Neural progenitor cell (in vitro differentiated cells): ENCODE measurements around the gene SLC38A1. TPM values are rescaled to one million over a fixed set of nuclear protein-coding genes. Genes with fewer than 3 reads are reported as not detected.
"Not testable (repeated sequence)": the region's sequence is repeated elsewhere in the genome, so short reads cannot be mapped to it uniquely, and the experiment has no call there.

ENCODE experiments used
- DNase-seq: peaks from one replicate; pipeline ENCODE4 v3.0.0-alpha.2; 2016; ENCODE audit warnings: low spot score
- H2AFZ ChIP-seq: fragments of 200-600 bp; sonication (generic); replicated peaks from 2 replicates; pipeline ENCODE4 v1.6.1; 2016; ENCODE audit warnings: antibody characterized with exemption
- H3F3A ChIP-seq: fragments of 200-600 bp; sonication (generic); 2 replicates; pipeline ENCODE4 v1.6.1; 2016; ENCODE audit warnings: antibody characterized with exemption, low read depth
- H3K27ac ChIP-seq: fragments of 200-600 bp; sonication (generic); 2 replicates; pipeline ENCODE4 v1.5.1; 2016; ENCODE audit warnings: mild to moderate bottlenecking
- H3K27me3 ChIP-seq: fragments of 200-600 bp; sonication (generic); 2 replicates; pipeline ENCODE4 v1.6.1; 2016; ENCODE audit warnings: mild to moderate bottlenecking, moderate library complexity
- H3K36me3 ChIP-seq: fragments of 200-600 bp; sonication (generic); 2 replicates; pipeline ENCODE4 v1.5.1; 2016
- H3K4me1 ChIP-seq: fragments of 200-600 bp; sonication (generic); 2 replicates; pipeline ENCODE4 v1.6.1; 2016; ENCODE audit warnings: mixed run types
- H3K4me2 ChIP-seq: fragments of 200-600 bp; sonication (generic); 2 replicates; pipeline ENCODE4 v1.6.1; 2016
- H3K4me3 ChIP-seq: fragments of 200-600 bp; sonication (generic); 2 replicates; pipeline ENCODE4 v1.5.1; 2016
- H3K79me2 ChIP-seq: fragments of 200-600 bp; sonication (generic); 2 replicates; pipeline ENCODE4 v1.6.1; 2016; ENCODE audit warnings: low read depth
- H3K9ac ChIP-seq: fragments of 200-600 bp; sonication (generic); 2 replicates; pipeline ENCODE4 v1.6.1; 2016
- H3K9me3 ChIP-seq: fragments of 200-600 bp; sonication (generic); 2 replicates; pipeline ENCODE4 v1.5.1; 2016; ENCODE audit warnings: low read depth
- H4K20me1 ChIP-seq: fragments of 200-600 bp; sonication (generic); 2 replicates; pipeline ENCODE4 v1.6.1; 2016; ENCODE audit warnings: low read depth
- H3K27ac Mint-ChIP-seq: 3 replicates; pipeline ENCODE4 v1.8.0; 2021; ENCODE audit warnings: mixed read lengths
- H3K27me3 Mint-ChIP-seq: 2 replicates; pipeline ENCODE4 v1.8.0; 2022; ENCODE audit warnings: low read depth, mild to moderate bottlenecking, inconsistent platforms, moderate library complexity, mixed read lengths; ENCODE audit not compliant: insufficient read depth
- H3K36me3 Mint-ChIP-seq: 3 replicates; pipeline ENCODE4 v1.8.0; 2021; ENCODE audit warnings: mixed read lengths
- H3K4me1 Mint-ChIP-seq: 3 replicates; pipeline ENCODE4 v1.8.0; 2021; ENCODE audit warnings: mixed read lengths
- H3K4me3 Mint-ChIP-seq: 3 replicates; pipeline ENCODE4 v1.8.0; 2021; ENCODE audit warnings: mild to moderate bottlenecking, moderate library complexity, mixed read lengths
- H3K9me3 Mint-ChIP-seq: 3 replicates; pipeline ENCODE4 v1.8.0; 2020; ENCODE audit warnings: mixed read lengths
- CTCF ChIP-seq: fragments of 200-600 bp; sonication (generic); IDR thresholded peaks from 2 replicates; pipeline ENCODE4 v1.5.1; 2017; ENCODE audit warnings: antibody characterized with exemption, mild to moderate bottlenecking
- EZH2 ChIP-seq: fragments of 200-600 bp; sonication (generic); IDR thresholded peaks from 2 replicates; pipeline ENCODE4 v1.6.1; 2017; ENCODE audit warnings: antibody characterized with exemption, mild to moderate bottlenecking, moderate library complexity
- EZH2phosphoT487 ChIP-seq: fragments of 200-600 bp; sonication (generic); IDR thresholded peaks from 2 replicates; pipeline ENCODE4 v1.6.1; 2017; ENCODE audit warnings: antibody characterized with exemption
- total RNA-seq: library from RNA; depleted of rRNA; stranded (reverse); fragments of >200 nt; gene quantifications from 2 replicates; pipeline ENCODE4 v1.2.3, GENCODE V29; 2015; ENCODE audit warnings: low replicate concordance

The SLC38A1 gene
- total RNA-seq, 1 donor from 2014 or later, result 142 TPM

GRCh38 chr12:46298261-46298660, 29.4 kb upstream of the SLC38A1 start:
- Histone ChIP-seq H3K9me3 (no peaks in the 10 kb centered on the region), H3K9ac (no peak overlapping the region), H3K4me1 (peaks cover 23% of the 10 kb centered on the region), H3K27me3 (no peaks in the 10 kb centered on the region), H3K36me3 (no peaks in the 10 kb centered on the region), H3K27ac (no peak overlapping the region), H3F3A (no peaks in the 10 kb centered on the region), H2AFZ (no peak overlapping the region), H4K20me1 (no peaks in the 10 kb centered on the region), H3K4me2 (no peak overlapping the region), H3K4me3 (no peak overlapping the region), H3K79me2 (no peaks in the 10 kb centered on the region)
- TF ChIP-seq EZH2 (no peak), CTCF (no peak), EZH2phosphoT487 (no peak)
- Mint-ChIP-seq H3K27ac (no peak overlapping the region), H3K36me3 (no peaks in the 10 kb centered on the region), H3K27me3 (peaks cover 2% of the 10 kb centered on the region), H3K9me3 (peaks cover 2% of the 10 kb centered on the region), H3K4me3 (no peak overlapping the region), H3K4me1 (peaks cover 11% of the 10 kb centered on the region)
- no peak for DNase-seq

GRCh38 chr12:46296822-46297221, 28.0 kb upstream of the SLC38A1 start:
- H2AFZ ChIP-seq, result no peak overlapping the region
- H3K4me1 ChIP-seq, result peaks cover 23% of the 10 kb centered on the region
- H3K27me3 ChIP-seq, result no peaks in the 10 kb centered on the region
- no peak overlapping the region for H3K4me3 Mint-ChIP-seq
- DNase-seq, result no peak
- peaks cover 11% of the 10 kb centered on the region for H3K4me1 Mint-ChIP-seq
- no peaks in the 10 kb centered on the region for H4K20me1 ChIP-seq
- no peaks in the 10 kb centered on the region for H3K36me3 ChIP-seq
- no peaks in the 10 kb centered on the region for H3K79me2 ChIP-seq
- no peak overlapping the region for H3K4me3 ChIP-seq
- TF ChIP-seq EZH2phosphoT487 (no peak), EZH2 (no peak), CTCF (no peak)
- peaks cover 2% of the 10 kb centered on the region for H3K27me3 Mint-ChIP-seq
- no peaks in the 10 kb centered on the region for H3F3A ChIP-seq
- H3K9me3 Mint-ChIP-seq, result peaks cover 3% of the 10 kb centered on the region
- no peak overlapping the region for H3K27ac Mint-ChIP-seq
- H3K9ac ChIP-seq, result no peak overlapping the region
- no peaks in the 10 kb centered on the region for H3K36me3 Mint-ChIP-seq
- H3K4me2 ChIP-seq, result no peak overlapping the region
- no peaks in the 10 kb centered on the region for H3K9me3 ChIP-seq
- no peak overlapping the region for H3K27ac ChIP-seq

- Mint-ChIP-seq H3K27me3 (peaks cover 2% of the 10 kb centered on the region), H3K4me3 (no peak overlapping the region), H3K9me3 (peaks cover 13% of the 10 kb centered on the region), H3K36me3 (no peaks in the 10 kb centered on the region), H3K4me1 (no peaks in the 10 kb centered on the region), H3K27ac (no peak overlapping the region)
- Histone ChIP-seq H3K4me3 (no peak overlapping the region), H3K9ac (no peak overlapping the region), H2AFZ (no peak overlapping the region), H3K4me1 (no peaks in the 10 kb centered on the region), H4K20me1 (no peaks in the 10 kb centered on the region), H3K36me3 (no peaks in the 10 kb centered on the region), H3K27me3 (no peaks in the 10 kb centered on the region), H3K9me3 (no peaks in the 10 kb centered on the region), H3K79me2 (no peaks in the 10 kb centered on the region), H3F3A (no peaks in the 10 kb centered on the region), H3K4me2 (no peak overlapping the region), H3K27ac (no peak overlapping the region)
- no peak for TF ChIP-seq CTCF
- no peak for TF ChIP-seq EZH2phosphoT487
- no peak for TF ChIP-seq EZH2
- no peak for DNase-seq
Observed at GRCh38 chr12:46292754-46293402, 24.0 kb upstream of the SLC38A1 start.

GRCh38 chr12:46291953-46292352, 23.1 kb upstream of the SLC38A1 start:
- H3K9me3 ChIP-seq, H3K27me3 ChIP-seq, H3K27me3 Mint-ChIP-seq, H3K27ac Mint-ChIP-seq, H4K20me1 ChIP-seq, H3K79me2 ChIP-seq, H3F3A ChIP-seq, H2AFZ ChIP-seq, H3K36me3 Mint-ChIP-seq, H3K36me3 ChIP-seq, H3K4me3 Mint-ChIP-seq, H3K4me2 ChIP-seq, H3K4me1 Mint-ChIP-seq, H3K4me1 ChIP-seq, DNase-seq, H3K27ac ChIP-seq, H3K9ac ChIP-seq, H3K4me3 ChIP-seq: not testable (repeated sequence)
- H3K9me3 Mint-ChIP-seq, result peaks cover 20% of the 10 kb centered on the region

GRCh38 chr12:46285177-46285576, 16.3 kb upstream of the SLC38A1 start:
- not testable (repeated sequence) for H3K27me3 Mint-ChIP-seq, H3K4me3 Mint-ChIP-seq, H4K20me1 ChIP-seq, H3K27ac Mint-ChIP-seq, H3K27ac ChIP-seq, H3K27me3 ChIP-seq, H3K4me2 ChIP-seq, DNase-seq, H3F3A ChIP-seq, H3K79me2 ChIP-seq, H3K9ac ChIP-seq, H3K4me1 ChIP-seq, H3K4me1 Mint-ChIP-seq, H3K36me3 ChIP-seq, H2AFZ ChIP-seq, H3K36me3 Mint-ChIP-seq, H3K4me3 ChIP-seq, H3K9me3 ChIP-seq
- H3K9me3 Mint-ChIP-seq, result peaks cover 50% of the 10 kb centered on the region
